Measurements from ENCODE around the gene GRIP1.

Gene GRIP1

GRCh38 chr12:66590275-66590985, 88.4 kb downstream of the GRIP1 start:
- no peak for FAIRE-seq

- no peak for FAIRE-seq
These were observed 89.8 kb downstream of the GRIP1 start for GRCh38 chr12:66589095-66589494.

DNA sequence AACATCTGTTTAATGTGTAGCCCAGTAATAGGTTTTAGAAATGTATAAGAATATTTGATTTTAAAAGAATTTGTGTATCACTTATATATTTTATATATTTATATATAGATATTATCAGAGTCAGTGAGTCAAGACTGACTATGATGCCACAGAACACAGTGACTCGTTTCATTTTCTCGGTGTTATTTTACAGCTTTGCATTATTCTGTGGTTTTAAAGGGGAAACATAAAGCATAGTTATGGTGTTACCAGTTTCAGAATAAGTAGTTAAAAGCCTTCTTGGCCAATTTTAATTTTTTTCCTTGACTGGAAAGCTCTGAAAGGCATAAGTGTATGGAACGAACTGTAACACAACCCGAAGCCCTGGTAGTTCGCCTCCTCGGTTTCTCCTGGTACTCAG, 91.0 kb downstream of the GRIP1 start:
- no peak for FAIRE-seq

GRCh38 chr12:66584673-66585072, 94.2 kb downstream of the GRIP1 start:
- no peak for FAIRE-seq

DNA sequence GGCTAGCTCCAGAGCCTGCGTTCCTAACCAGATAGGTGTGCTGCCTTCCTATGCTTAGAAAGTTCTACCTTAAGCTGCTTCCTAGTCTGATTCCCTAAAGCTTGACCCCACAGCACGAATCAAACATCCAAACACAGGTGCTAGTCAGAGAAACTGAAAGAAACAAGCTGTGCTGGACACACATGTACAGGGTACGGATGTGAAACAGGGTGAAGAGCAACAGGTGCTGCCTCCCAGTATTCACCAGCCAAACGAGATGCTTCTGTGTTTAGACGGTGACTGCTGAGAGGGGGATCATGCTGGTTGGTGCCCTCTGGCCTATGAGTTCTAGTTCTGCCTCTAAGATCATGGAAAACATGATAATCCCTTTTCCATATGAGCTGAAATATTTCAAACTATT, 105.3 kb downstream of the GRIP1 start:
- FAIRE-seq: no peak

GRCh38 chr12:66572845-66573244, 106.0 kb downstream of the GRIP1 start:
- FAIRE-seq: no peak

GRCh38 chr12:66571361-66571915, 107.4 kb downstream of the GRIP1 start:
- FAIRE-seq: no peak

DNA sequence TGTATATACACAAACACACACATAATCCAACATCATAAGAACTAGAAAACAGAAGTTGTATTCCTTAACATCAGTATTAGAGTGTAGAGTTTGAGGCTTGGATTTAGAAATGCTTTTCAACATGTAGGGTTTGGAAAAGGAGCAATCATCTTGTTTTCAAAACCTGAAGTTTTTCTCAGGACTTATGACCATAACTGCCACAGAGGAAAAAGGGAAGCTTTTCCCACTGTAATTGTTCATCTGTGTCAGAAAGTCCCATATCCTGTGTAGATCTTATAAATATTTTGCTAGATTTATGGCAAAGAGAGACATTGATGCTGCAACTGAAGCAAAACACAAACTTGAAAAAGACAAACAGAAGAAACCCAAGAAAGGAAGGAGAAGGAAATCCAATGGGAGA, 115.7 kb downstream of the GRIP1 start:
- FAIRE-seq: no peak

DNA sequence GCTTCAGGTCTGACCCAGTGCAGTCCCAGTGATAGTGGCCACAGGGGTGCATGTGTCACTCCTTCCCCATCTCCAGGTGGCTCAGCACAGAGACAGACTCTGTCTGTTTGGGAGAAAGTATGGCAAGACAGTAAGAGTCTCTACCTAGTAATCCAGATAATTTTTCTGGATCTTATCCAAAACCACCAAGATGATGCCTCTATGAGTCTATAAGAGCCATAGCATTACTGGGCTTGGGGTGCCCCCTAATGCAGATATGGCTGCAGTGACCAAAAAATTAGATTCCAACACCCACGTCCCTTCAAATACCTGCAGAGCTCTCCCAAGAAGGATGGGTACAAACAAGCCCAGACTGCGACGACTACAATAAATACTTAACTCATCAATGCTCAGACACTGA, 123.8 kb downstream of the GRIP1 start:
- FAIRE-seq: no peak

DNA sequence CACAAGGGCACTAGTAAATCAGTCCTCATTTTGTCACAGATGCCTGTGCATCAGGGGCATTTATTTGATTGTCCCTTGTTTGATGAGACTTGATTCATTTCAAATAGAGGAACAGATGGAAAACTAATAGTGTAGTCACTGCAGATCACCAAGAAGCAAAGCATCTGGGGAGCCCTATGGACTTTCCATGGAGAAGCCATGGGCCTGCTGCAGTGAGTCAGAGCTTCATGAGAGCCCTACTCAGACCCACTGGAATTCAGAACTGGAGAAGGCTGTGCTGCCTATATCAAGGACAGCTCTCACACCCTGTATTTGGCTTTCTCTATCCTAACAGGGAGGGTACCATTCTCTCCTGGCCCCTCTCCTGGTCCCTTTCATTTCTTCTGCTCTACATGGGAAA, 126.2 kb downstream of the GRIP1 start:
- no peak for FAIRE-seq

GRCh38 chr12:66550626-66551025, 128.2 kb downstream of the GRIP1 start:
- no peak for FAIRE-seq

DNA sequence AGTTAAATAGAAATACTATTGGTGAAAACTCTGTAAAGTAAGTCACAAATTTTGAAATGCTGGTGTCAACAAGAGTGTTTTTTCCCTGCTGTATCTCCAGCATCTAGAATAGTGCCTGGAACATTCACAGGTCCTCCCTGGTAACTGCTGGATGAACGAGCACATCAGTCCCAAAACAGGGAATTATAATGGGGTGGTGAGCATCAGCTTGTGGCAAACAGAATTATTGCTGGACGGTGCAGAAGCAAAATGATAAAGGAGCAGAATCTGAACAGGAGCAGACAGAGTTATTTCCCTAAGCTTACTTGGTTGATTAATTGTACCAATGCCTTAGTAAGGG, 129.9 kb downstream of the GRIP1 start:
- no peak for FAIRE-seq

DNA sequence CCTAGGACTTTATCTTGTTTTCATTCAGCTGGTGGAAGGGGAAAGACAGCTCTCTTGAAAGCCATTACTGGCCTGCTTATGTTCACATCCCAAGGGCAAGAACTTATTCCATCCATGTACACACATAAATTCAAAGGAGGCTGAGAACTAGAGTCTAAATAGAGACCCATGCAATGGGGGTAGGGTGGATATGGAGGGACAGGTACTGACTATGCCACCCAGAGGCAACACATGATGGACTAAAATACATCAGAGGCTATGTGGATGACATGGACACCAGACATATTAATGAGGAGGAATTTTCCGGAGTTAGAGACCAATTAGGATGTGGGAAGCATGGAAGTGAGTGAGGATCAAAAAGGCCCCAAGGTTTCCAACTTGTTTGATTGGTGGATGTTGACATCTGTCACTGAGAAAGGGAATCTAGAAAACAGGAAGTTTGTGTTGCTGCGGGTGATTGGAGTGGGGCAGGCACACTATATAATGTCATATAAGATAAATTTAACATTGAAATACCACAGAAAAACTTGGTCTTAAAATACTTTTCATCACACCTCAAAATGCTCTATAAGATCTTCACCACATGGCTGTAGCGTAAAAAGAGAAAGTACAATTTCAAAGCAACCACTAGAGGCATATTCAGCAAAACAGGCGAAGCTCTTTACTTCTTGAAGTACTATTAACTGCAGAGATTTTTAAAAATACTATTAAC, 130.4 kb downstream of the GRIP1 start:
- FAIRE-seq: no peak

GRCh38 chr12:66541426-66541825, 137.4 kb downstream of the GRIP1 start:
- no peak for FAIRE-seq

GRCh38 chr12:66539431-66539830, 139.4 kb downstream of the GRIP1 start:
- FAIRE-seq: no peak

- no peak for FAIRE-seq
These were observed 139.9 kb downstream of the GRIP1 start for GRCh38 chr12:66538970-66539369.

GRCh38 chr12:66537876-66538275, 141.0 kb downstream of the GRIP1 start:
- FAIRE-seq: no peak

GRCh38 chr12:66533767-66534166, 145.1 kb downstream of the GRIP1 start:
- FAIRE-seq: no peak

DNA sequence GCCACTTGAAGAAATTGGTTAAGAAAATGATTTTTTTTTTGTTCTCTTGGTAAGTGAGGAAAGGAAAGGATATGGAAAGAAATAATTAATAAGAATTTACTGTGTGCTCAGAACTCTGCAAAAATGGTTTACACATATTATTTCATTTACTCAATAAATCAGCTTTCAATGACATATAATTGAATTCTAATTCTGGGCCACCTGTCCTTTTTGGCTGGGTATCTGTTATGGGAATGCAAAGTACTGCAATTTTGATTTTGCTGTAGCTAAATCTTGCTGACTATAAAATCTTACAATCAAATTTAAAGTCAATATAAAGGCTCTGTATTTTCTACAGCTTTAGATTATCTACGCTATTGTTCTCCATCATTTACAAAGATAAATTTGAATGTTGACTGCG, 147.1 kb downstream of the GRIP1 start:
- FAIRE-seq: no peak

DNA sequence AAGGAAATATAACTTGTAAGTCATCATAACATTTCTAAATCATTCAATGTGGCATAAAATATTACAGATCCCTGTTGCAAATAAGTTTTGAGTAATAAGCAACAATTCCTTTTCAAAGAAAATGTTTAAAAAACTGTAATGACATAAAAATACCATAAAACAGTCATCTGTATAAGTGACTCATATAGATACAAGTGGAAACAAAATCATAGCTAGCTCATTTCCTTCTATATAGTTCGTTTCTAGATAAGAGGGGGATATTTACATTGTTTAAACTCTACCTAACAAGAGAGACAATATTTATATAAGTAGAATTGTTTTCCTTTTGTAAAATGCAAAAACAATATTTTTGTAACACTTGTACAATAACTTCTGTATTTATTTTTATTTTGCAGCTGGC, 148.9 kb downstream of the GRIP1 start:
- no peak for FAIRE-seq

DNA sequence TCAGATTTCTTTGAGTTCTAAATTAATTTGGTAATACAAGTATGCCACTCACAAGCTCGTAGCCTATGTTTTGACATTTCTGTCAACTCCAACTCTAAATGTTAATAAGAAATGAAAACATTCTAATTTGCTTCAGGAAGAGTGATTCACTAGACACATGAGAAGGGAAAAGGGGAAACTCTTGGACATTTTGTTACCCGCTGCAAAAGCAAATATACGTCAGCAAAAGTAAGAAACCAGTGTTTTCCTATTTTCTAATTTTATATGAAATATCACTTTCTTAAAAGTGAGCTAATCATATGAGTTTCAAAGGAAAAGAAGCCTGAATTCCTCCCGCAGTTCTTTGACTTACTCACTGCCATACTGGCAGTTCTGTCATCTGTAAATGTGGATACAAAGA, 162.3 kb downstream of the GRIP1 start:
- no peak for FAIRE-seq

- no peak for FAIRE-seq
These were observed 162.7 kb downstream of the GRIP1 start for GRCh38 chr12:66516133-66516532.

DNA sequence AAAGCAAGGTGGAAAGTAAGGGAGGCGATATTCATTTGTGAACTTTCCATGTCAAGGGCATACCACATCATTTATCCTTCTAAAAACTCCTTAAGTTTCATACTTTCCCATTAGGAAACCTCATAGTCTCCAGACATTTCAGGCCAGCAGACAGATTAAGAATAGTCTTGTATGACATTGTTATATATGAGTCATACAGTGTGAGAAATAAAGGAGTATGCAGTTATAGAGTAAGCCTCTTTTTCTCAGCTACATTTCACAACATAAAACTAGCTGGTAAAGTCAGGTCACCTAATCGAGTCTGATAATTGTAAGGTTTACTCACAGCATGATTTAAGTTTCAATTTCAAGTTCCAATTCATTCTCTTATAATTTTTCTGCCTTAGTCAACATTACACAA, 164.3 kb downstream of the GRIP1 start:
- no peak for FAIRE-seq

GRCh38 chr12:66508025-66508424, 170.9 kb downstream of the GRIP1 start:
- FAIRE-seq: no peak

DNA sequence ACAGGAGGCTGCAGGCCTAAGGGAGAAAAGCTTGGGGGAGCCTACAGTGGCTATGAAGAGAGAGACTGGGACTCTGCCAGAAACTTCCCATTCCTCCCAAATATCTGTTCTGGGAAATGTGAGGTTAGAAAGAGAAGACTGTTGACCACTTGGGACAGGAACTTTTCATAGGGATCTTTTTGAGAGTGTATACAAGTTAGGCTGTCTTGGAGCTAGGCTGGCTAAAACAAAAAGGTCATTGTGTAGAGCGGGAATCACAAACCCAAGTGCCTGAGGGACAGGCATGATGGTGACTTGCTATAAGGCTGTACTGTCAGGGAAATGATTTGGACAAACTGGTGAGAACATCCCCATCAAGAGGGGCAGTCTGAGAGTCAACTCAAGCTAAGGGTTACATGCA, 175.1 kb downstream of the GRIP1 start:
- no peak for FAIRE-seq

Data from G401.6 (cell line).